H9 (cell line): ENCODE measurements around the gene SIL1. TPM values are rescaled to one million over a fixed set of nuclear protein-coding genes. Genes with fewer than 3 reads are reported as not detected.

Experiments used
- DNase-seq: peaks from one replicate; pipeline ENCODE4 v3.0.0-alpha.2; 2017
- H2AFZ ChIP-seq: one replicate; pipeline ENCODE4 v1.6.1; 2013; ENCODE audit warnings: mild to moderate bottlenecking, low read length, control low read depth, moderate library complexity
- H2AK5ac ChIP-seq: 2 replicates; pipeline ENCODE4 v1.6.1; 2013; ENCODE audit warnings: low read length, control low read depth, mixed read lengths; ENCODE audit not compliant: insufficient read length
- H2BK120ac ChIP-seq: one replicate; pipeline ENCODE4 v1.6.1; 2013; ENCODE audit warnings: low read depth, mild to moderate bottlenecking, low read length, control low read depth, inconsistent platforms; ENCODE audit not compliant: poor library complexity, severe bottlenecking
- H2BK12ac ChIP-seq: 2 replicates; pipeline ENCODE4 v1.6.1; 2013; ENCODE audit warnings: low read length, control low read depth, mixed read lengths, low read depth; ENCODE audit not compliant: insufficient read length
- H2BK15ac ChIP-seq: 2 replicates; pipeline ENCODE4 v1.6.1; 2013; ENCODE audit warnings: low read depth, low read length, control low read depth
- H2BK20ac ChIP-seq: one replicate; pipeline ENCODE4 v1.6.1; 2013; ENCODE audit warnings: low read depth, mild to moderate bottlenecking, low read length, control low read depth, inconsistent platforms; ENCODE audit not compliant: poor library complexity, severe bottlenecking
- H2BK5ac ChIP-seq: 2 replicates; pipeline ENCODE4 v1.6.1; 2013; ENCODE audit warnings: low read length, control low read depth, mixed read lengths; ENCODE audit not compliant: insufficient read length
- H3K14ac ChIP-seq: 2 replicates; pipeline ENCODE4 v1.6.1; 2013; ENCODE audit warnings: low read length, control low read depth; ENCODE audit not compliant: insufficient read depth
- H3K18ac ChIP-seq: 2 replicates; pipeline ENCODE4 v1.6.1; 2013; ENCODE audit warnings: low read depth, mild to moderate bottlenecking, mixed read lengths, low read length, control low read depth; ENCODE audit not compliant: insufficient read length
- H3K23ac ChIP-seq: 2 replicates; pipeline ENCODE4 v1.6.1; 2013; ENCODE audit warnings: low read length, control low read depth, mixed read lengths, low read depth; ENCODE audit not compliant: insufficient read length
- H3K23me2 ChIP-seq: 2 replicates; pipeline ENCODE4 v1.6.1; 2013; ENCODE audit warnings: low read depth, mild to moderate bottlenecking, mixed read lengths, low read length, control low read depth; ENCODE audit not compliant: insufficient read length, poor library complexity, severe bottlenecking
- H3K27ac ChIP-seq: 2 replicates; pipeline ENCODE4 v1.5.1; 2013; ENCODE audit warnings: low read length, control low read depth, mixed read lengths, low read depth; ENCODE audit not compliant: insufficient read length
- H3K27me3 ChIP-seq: 2 replicates; pipeline ENCODE4 v1.6.1; 2013; ENCODE audit warnings: low read length, control low read depth, inconsistent platforms; ENCODE audit not compliant: insufficient read depth
- H3K4ac ChIP-seq: 2 replicates; pipeline ENCODE4 v1.6.1; 2013; ENCODE audit warnings: low read depth, mild to moderate bottlenecking, control low read depth, inconsistent platforms, low read length, moderate library complexity
- H3K4me1 ChIP-seq: 2 replicates; pipeline ENCODE4 v1.6.1; 2013; ENCODE audit warnings: low read length, control low read depth, inconsistent platforms; ENCODE audit not compliant: insufficient read depth
- H3K4me2 ChIP-seq: 2 replicates; pipeline ENCODE4 v1.6.1; 2013; ENCODE audit warnings: low read length, control low read depth, mixed read lengths; ENCODE audit not compliant: insufficient read length, insufficient read depth
- H3K56ac ChIP-seq: 2 replicates; pipeline ENCODE4 v1.6.1; 2013; ENCODE audit warnings: low read depth, mild to moderate bottlenecking, mixed read lengths, low read length, control low read depth; ENCODE audit not compliant: insufficient read length
- H3K79me1 ChIP-seq: 2 replicates; pipeline ENCODE4 v1.6.1; 2013; ENCODE audit warnings: low read depth, mild to moderate bottlenecking, moderate library complexity, low read length, control low read depth, inconsistent platforms; ENCODE audit not compliant: insufficient read depth, poor library complexity, severe bottlenecking
- H3K79me2 ChIP-seq: 2 replicates; pipeline ENCODE4 v1.6.1; 2013; ENCODE audit warnings: low read length, control low read depth, inconsistent platforms; ENCODE audit not compliant: insufficient read depth
- H3K9ac ChIP-seq: 2 replicates; pipeline ENCODE4 v1.6.1; 2013; ENCODE audit warnings: low read length, control low read depth, mixed read lengths; ENCODE audit not compliant: insufficient read length; ENCODE audit errors: extremely low read depth
- H3K9me3 ChIP-seq: one replicate; pipeline ENCODE4 v1.6.1; 2013; ENCODE audit warnings: low read depth, low read length, inconsistent platforms; ENCODE audit not compliant: control insufficient read depth
- H3T11ph ChIP-seq: one replicate; pipeline ENCODE4 v1.6.1; 2013; ENCODE audit warnings: mild to moderate bottlenecking, low read length, control low read depth, inconsistent platforms
- H4K20me1 ChIP-seq: one replicate; pipeline ENCODE4 v1.6.1; 2013; ENCODE audit not compliant: control insufficient read depth, insufficient read length, insufficient read depth
- H4K5ac ChIP-seq: 2 replicates; pipeline ENCODE4 v1.6.1; 2013; ENCODE audit warnings: low read depth, mild to moderate bottlenecking, mixed read lengths, low read length, control low read depth; ENCODE audit not compliant: insufficient read length
- H4K8ac ChIP-seq: replicated peaks from 2 replicates; pipeline ENCODE4 v1.6.1; 2013; ENCODE audit warnings: low read length, control low read depth, mixed read lengths, low read depth; ENCODE audit not compliant: insufficient read length
- H4K91ac ChIP-seq: 2 replicates; pipeline ENCODE4 v1.6.1; 2013; ENCODE audit warnings: low read depth, mild to moderate bottlenecking, moderate library complexity, mixed read lengths, low read length, control low read depth; ENCODE audit not compliant: insufficient read length
- H3K27ac Mint-ChIP-seq, 3 experiments: 2 replicates in 2 of 3; 3 replicates in 1 of 3; pipeline ENCODE4 v1.8.0; 2020 to 2021; ENCODE audit warnings: mixed read lengths in 3 of 3, mild to moderate bottlenecking in 1 of 3, moderate library complexity in 1 of 3
- H3K27me3 Mint-ChIP-seq: 2 replicates; pipeline ENCODE4 v1.8.0; 2021; ENCODE audit warnings: low read depth, mild to moderate bottlenecking, moderate library complexity, mixed read lengths
- H3K36me3 Mint-ChIP-seq, 3 experiments: 2 replicates in 2 of 3; 3 replicates in 1 of 3; pipeline ENCODE4 v1.8.0; 2020 to 2021; ENCODE audit warnings: low read depth in 3 of 3, mixed read lengths in 3 of 3; ENCODE audit not compliant: insufficient read depth in 1 of 3
- H3K4me1 Mint-ChIP-seq, 2 experiments: 2 replicates each; pipeline ENCODE4 v1.8.0; 2020; ENCODE audit warnings: mixed read lengths in 2 of 2
- H3K4me3 Mint-ChIP-seq, 2 experiments: 2 replicates in 1 of 2; 3 replicates in 1 of 2; pipeline ENCODE4 v1.8.0; 2020 to 2021; ENCODE audit warnings: mild to moderate bottlenecking in 2 of 2, mixed read lengths in 2 of 2, moderate library complexity in 1 of 2
- H3K9me3 Mint-ChIP-seq, 2 experiments: 2 replicates in 1 of 2; 3 replicates in 1 of 2; pipeline ENCODE4 v1.8.0; 2020; ENCODE audit warnings: mild to moderate bottlenecking in 2 of 2, mixed read lengths in 2 of 2, moderate library complexity in 1 of 2
- WGBS: extraction: QIAGEN DNeasy Blood & Tissue Kit; methylation state at CpG from one replicate; pipeline ENCODE4 v1.1.7; 2013; ENCODE audit warnings: missing lambda C conversion rate, low lambda C conversion rate, mixed read lengths; ENCODE audit not compliant: insufficient read length; ENCODE audit errors: extremely low coverage; 5-methylcytosine and 5-hydroxymethylcytosine counted together
- total RNA-seq: library from RNA; stranded (reverse); gene quantifications from 2 replicates; pipeline ENCODE4 v1.2.1, GENCODE V29; 2021
- TF ChIP-seq, protein P1 (sequence below): fragments of 200-600 bp; sonication (generic); conservative IDR thresholded peaks from 3 replicates; pipeline ENCODE4 v1.8.0; 2021; ENCODE audit warnings: antibody characterized with exemption, mild to moderate bottlenecking

The SIL1 gene
- total RNA-seq, 1 experiment from 2014 or later, result 10.6 TPM

DNA sequence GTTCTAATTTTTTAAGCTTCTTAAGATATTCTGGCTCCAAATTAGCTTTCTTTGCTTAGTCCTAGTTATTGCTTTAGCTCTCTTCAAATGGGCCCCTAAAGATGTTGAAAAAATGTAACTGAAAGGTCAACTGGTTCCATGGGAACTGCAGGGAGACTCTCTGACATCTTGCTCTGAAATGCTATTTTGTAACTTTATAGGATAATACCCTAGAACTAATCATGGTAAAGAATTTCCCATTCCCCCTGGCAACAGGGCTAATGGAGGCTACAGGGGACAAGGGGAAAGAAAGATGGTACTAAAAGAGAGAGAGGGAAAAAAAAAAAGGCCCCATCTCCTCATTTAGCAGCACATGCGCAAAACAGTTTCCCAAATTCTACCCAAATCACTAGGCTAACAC lies 39.4 kb downstream of the SIL1 start:
- Histone ChIP-seq H2BK120ac (no peak overlapping the region), H2BK12ac (no peak overlapping the region), H2AK5ac (no peak overlapping the region), H2BK20ac (no peak overlapping the region), H3K4ac (no peak overlapping the region), H4K8ac (no peak overlapping the region), H3K4me2 (no peak overlapping the region), H3K9me3 (no peaks in the 10 kb centered on the region), H2BK15ac (no peak overlapping the region), H2AFZ (no peak overlapping the region), H3K9ac (no peak overlapping the region), H3K4me1 (peaks cover 8% of the 10 kb centered on the region; the same call in 1 of the 2 replicates), H3K79me2 (no peaks in the 10 kb centered on the region), H4K5ac (no peak overlapping the region), H3K18ac (no peak overlapping the region), H3K27ac (no peak overlapping the region), H3K23me2 (no peaks in the 10 kb centered on the region), H3K27me3 (no peaks in the 10 kb centered on the region), H3K56ac (no peak overlapping the region), H4K20me1 (no peaks in the 10 kb centered on the region), H3K23ac (peak overlapping the region; percentile 57), H3T11ph (no peak overlapping the region), H3K14ac (no peak overlapping the region), H3K79me1 (no peaks in the 10 kb centered on the region), H2BK5ac (no peak overlapping the region), H4K91ac (no peak overlapping the region)
- Mint-ChIP-seq H3K4me3 (no peak overlapping the region), H3K36me3 (no peaks in the 10 kb centered on the region), H3K27me3 (peaks cover 1% of the 10 kb centered on the region; the same call in 1 of the 2 replicates), H3K9me3 (no peaks in the 10 kb centered on the region), H3K27ac (no peak overlapping the region), H3K4me1 (peaks cover 38 to 39% of the 10 kb centered on the region in 2 experiments)
- DNase-seq, result no peak
- TF ChIP-seq, protein P1, sequence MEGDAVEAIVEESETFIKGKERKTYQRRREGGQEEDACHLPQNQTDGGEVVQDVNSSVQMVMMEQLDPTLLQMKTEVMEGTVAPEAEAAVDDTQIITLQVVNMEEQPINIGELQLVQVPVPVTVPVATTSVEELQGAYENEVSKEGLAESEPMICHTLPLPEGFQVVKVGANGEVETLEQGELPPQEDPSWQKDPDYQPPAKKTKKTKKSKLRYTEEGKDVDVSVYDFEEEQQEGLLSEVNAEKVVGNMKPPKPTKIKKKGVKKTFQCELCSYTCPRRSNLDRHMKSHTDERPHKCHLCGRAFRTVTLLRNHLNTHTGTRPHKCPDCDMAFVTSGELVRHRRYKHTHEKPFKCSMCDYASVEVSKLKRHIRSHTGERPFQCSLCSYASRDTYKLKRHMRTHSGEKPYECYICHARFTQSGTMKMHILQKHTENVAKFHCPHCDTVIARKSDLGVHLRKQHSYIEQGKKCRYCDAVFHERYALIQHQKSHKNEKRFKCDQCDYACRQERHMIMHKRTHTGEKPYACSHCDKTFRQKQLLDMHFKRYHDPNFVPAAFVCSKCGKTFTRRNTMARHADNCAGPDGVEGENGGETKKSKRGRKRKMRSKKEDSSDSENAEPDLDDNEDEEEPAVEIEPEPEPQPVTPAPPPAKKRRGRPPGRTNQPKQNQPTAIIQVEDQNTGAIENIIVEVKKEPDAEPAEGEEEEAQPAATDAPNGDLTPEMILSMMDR, result no peak
- no CpG with 5 or more reads among the region's 1 CpG for WGBS
